H1 (cell line): ENCODE data around the gene GREB1. TPM values are rescaled to one million over a fixed set of nuclear protein-coding genes. Genes with fewer than 3 reads are reported as not detected.

ENCODE experiments used
- ATF2 ChIP-seq: IDR thresholded peaks from 2 replicates; pipeline ENCODE4 v1.6.1; 2012; ENCODE audit warnings: low read length, inconsistent platforms
- CBX8 ChIP-seq: fragments of 300-800, 300-1000 bp; sonication (generic); IDR thresholded peaks from 2 replicates; pipeline ENCODE4 v1.7.1; 2016; ENCODE audit warnings: low read depth, low read length, borderline replicate concordance
- CEBPB ChIP-seq: IDR thresholded peaks from 2 replicates; pipeline ENCODE4 v1.6.1; 2012; ENCODE audit warnings: low read depth, low read length
- CHD7 ChIP-seq: fragments of 300-600 bp; sonication (generic); IDR thresholded peaks from 2 replicates; pipeline ENCODE4 v1.7.1; 2012; ENCODE audit warnings: low read length, moderate library complexity, mild to moderate bottlenecking, inconsistent platforms; ENCODE audit not compliant: insufficient replicate concordance
- GTF2F1 ChIP-seq: IDR thresholded peaks from 2 replicates; pipeline ENCODE4 v1.6.1; 2012; ENCODE audit warnings: low read depth, low read length, improper control_type of control experiment, borderline replicate concordance
- JUN ChIP-seq: IDR thresholded peaks from 2 replicates; pipeline ENCODE4 v1.6.1; 2011; ENCODE audit warnings: low read depth, mild to moderate bottlenecking, improper control_type of control experiment, low read length
- MAFK ChIP-seq: IDR thresholded peaks from 2 replicates; pipeline ENCODE4 v1.6.1; 2012; ENCODE audit warnings: low read depth, mild to moderate bottlenecking, improper control_type of control experiment, low read length
- SAP30 ChIP-seq: fragments of 300-600 bp; sonication (generic); IDR thresholded peaks from 2 replicates; pipeline ENCODE4 v1.7.1; 2012; ENCODE audit warnings: low read length, moderate library complexity, mild to moderate bottlenecking, inconsistent platforms; ENCODE audit not compliant: insufficient read depth, insufficient replicate concordance
- SIRT6 ChIP-seq: IDR thresholded peaks from one replicate; pipeline ENCODE4 v1.7.1; 2012; ENCODE audit warnings: low read length, inconsistent platforms
- TAF7 ChIP-seq: optimal IDR thresholded peaks from 2 replicates; pipeline ENCODE3; 2011; ENCODE audit warnings: low read depth, mild to moderate bottlenecking, inconsistent platforms, low read length, moderate library complexity, borderline replicate concordance
- TEAD4 ChIP-seq: IDR thresholded peaks from 2 replicates; pipeline ENCODE4 v1.6.1; 2012; ENCODE audit warnings: low read depth, low read length, inconsistent platforms, mixed read lengths
- polyA plus RNA-seq, 7 experiments: library from polyadenylated mRNA; depleted of rRNA in 3 of 7; stranded (reverse) in 5 of 7; unstranded in 2 of 7; fragments of >200 nt in 5 of 7; fragments of 200-250 nt in 2 of 7; gene quantifications; 1 replicate in 5 of 7; 2 replicates in 1 of 7; 4 replicates in 1 of 7; pipeline versions ENCODE4 v1.2.1 to v1.2.3, GENCODE V29; 2011 to 2013; ENCODE audit warnings: missing spikeins in 2 of 7, mixed read lengths in 2 of 7
- total RNA-seq: library from RNA; stranded (reverse); fragmentation: NEBNext Ultra II Directional; extraction: Animal tissue kit (Norgen Biotek cat#: 25700); gene quantifications from 2 replicates; pipeline ENCODE4 v1.2.1, GENCODE V29; 2021

GREB1 gene
- total and polyA plus RNA-seq, 2 of the 8 experiments (the other 6 are each of a cell fraction or from before 2014, with no cell fraction given): 7.9 to 43.4 TPM

DNA sequence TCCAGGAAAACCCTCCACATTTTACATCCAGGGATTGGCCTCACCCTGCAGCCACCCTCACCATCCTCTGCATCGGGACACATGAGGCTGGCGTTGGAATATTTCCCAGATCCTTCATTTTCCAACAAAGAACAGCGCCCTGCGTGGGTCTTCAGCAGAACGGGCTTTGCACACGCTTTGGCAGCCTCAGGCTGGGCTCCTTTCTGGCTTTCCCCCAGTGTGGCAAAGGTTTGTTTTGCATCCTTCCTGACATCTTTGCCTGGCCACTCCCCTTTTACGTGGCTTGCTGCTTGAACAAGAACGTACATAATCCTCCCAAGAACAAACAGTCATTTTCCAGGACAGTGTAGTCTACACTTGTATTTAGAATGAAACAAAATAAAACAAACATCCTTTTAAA, 25.6 kb upstream of the GREB1 start (continued):
- TF ChIP-seq CHD7 (no peak), SAP30 (no peak), ATF2 (no peak), GTF2F1 (no peak), CEBPB (no peak), SIRT6 (no peak), TEAD4 (no peak), MAFK (no peak), JUN (no peak), TAF7 (no peak), CBX8 (no peak)
